Loucy (cell line): ENCODE measurements around the gene BTBD9.

ENCODE experiments used
- H2AFZ ChIP-seq: fragments of 200-600 bp; sonication (generic); 2 replicates; pipeline ENCODE4 v1.6.0; 2016; ENCODE audit warnings: antibody characterized with exemption, mild to moderate bottlenecking, low read length, moderate library complexity
- H3F3A ChIP-seq: fragments of 200-600 bp; 2 replicates; pipeline ENCODE4 v1.6.0; 2016; ENCODE audit warnings: antibody characterized with exemption, low read depth, mild to moderate bottlenecking
- H3K27me3 ChIP-seq: fragments of 200-600 bp; sonication (generic); 2 replicates; pipeline ENCODE4 v1.6.1; 2014; ENCODE audit warnings: low read length, mild to moderate bottlenecking; ENCODE audit not compliant: insufficient read depth, poor library complexity, severe bottlenecking
- H3K36me3 ChIP-seq: fragments of 200-600 bp; sonication (generic); 2 replicates; pipeline ENCODE4 v1.6.1; 2016; ENCODE audit warnings: low read length; ENCODE audit not compliant: insufficient read depth
- H3K4me1 ChIP-seq: fragments of 200-600 bp; sonication (generic); 2 replicates; pipeline ENCODE4 v1.5.1; 2014; ENCODE audit warnings: low read length, mild to moderate bottlenecking; ENCODE audit not compliant: insufficient read depth, poor library complexity, severe bottlenecking
- H3K4me2 ChIP-seq: fragments of 200-600 bp; sonication (generic); 2 replicates; pipeline ENCODE4 v1.6.0; 2014; ENCODE audit warnings: antibody characterized with exemption, low read length, low read depth, mild to moderate bottlenecking; ENCODE audit not compliant: poor library complexity, severe bottlenecking
- H3K4me3 ChIP-seq: fragments of 200-600 bp; sonication (generic); 2 replicates; pipeline ENCODE4 v1.5.1; 2014; ENCODE audit warnings: low read length, mild to moderate bottlenecking, mixed read lengths; ENCODE audit not compliant: poor library complexity, severe bottlenecking
- H3K79me2 ChIP-seq: fragments of 200-600 bp; sonication (generic); 2 replicates; pipeline ENCODE4 v1.6.1; 2014; ENCODE audit warnings: low read length; ENCODE audit not compliant: insufficient read depth
- H3K9ac ChIP-seq: fragments of 200-600 bp; sonication (generic); 2 replicates; pipeline ENCODE4 v1.6.0; 2014; ENCODE audit warnings: mild to moderate bottlenecking, low read depth, low read length, moderate library complexity; ENCODE audit not compliant: poor library complexity, severe bottlenecking
- H3K9me2 ChIP-seq: fragments of 200-600 bp; sonication (generic); replicated peaks from 2 replicates; pipeline ENCODE4 v1.6.1; 2016; ENCODE audit warnings: low read depth, low read length, mixed read lengths
- H3K9me3 ChIP-seq: fragments of 200-600 bp; sonication (generic); 2 replicates; pipeline ENCODE4 v1.6.1; 2014; ENCODE audit warnings: mild to moderate bottlenecking, antibody characterized with exemption, low read length, low read depth; ENCODE audit not compliant: insufficient read depth
- H4K20me1 ChIP-seq: fragments of 200-600 bp; sonication (generic); 2 replicates; pipeline ENCODE4 v1.6.0; 2014; ENCODE audit warnings: antibody characterized with exemption, low read length, mild to moderate bottlenecking; ENCODE audit not compliant: insufficient read depth, poor library complexity, severe bottlenecking
- CTCF ChIP-seq: fragments of 200-600 bp; sonication (generic); conservative IDR thresholded peaks from 2 replicates; pipeline ENCODE4 v1.5.1; 2014; ENCODE audit warnings: mild to moderate bottlenecking, antibody characterized with exemption, low read length
- EZH2phosphoT487 ChIP-seq: fragments of 200-600 bp; IDR thresholded peaks from 2 replicates; pipeline ENCODE4 v1.6.1; 2018; ENCODE audit warnings: antibody characterized with exemption, mild to moderate bottlenecking, moderate library complexity, borderline replicate concordance

The BTBD9 gene

DNA sequence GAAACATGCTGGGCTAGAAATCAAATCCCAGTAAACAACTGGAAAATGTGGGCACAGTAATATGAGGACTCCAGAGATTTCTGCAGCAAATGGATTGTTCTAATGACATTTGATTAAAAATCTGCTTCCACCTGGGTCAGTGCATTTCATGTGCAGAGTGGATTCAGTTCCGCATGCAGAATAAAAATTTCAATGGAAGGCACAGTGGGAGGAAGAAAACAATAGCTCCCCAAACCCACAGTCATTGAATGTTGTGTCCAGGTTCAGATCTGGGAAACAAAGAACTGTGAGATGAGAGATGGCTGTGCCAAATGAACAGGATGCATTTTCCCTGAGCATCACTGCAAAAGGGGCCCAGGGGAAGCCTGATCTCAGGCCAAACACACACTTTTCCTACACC is 403.1 kb downstream of the BTBD9 start:
- Histone ChIP-seq H3K9ac (no peak overlapping the region), H2AFZ (no peak overlapping the region), H4K20me1 (no peaks in the 10 kb centered on the region), H3K4me2 (no peak overlapping the region), H3F3A (no peaks in the 10 kb centered on the region), H3K9me2 (no peaks in the 10 kb centered on the region), H3K4me1 (peaks cover 20% of the 10 kb centered on the region), H3K79me2 (no peaks in the 10 kb centered on the region), H3K27me3 (no peaks in the 10 kb centered on the region), H3K36me3 (no peaks in the 10 kb centered on the region), H3K9me3 (no peaks in the 10 kb centered on the region), H3K4me3 (no peak overlapping the region)
- no peak for TF ChIP-seq EZH2phosphoT487
- no peak for TF ChIP-seq CTCF

DNA sequence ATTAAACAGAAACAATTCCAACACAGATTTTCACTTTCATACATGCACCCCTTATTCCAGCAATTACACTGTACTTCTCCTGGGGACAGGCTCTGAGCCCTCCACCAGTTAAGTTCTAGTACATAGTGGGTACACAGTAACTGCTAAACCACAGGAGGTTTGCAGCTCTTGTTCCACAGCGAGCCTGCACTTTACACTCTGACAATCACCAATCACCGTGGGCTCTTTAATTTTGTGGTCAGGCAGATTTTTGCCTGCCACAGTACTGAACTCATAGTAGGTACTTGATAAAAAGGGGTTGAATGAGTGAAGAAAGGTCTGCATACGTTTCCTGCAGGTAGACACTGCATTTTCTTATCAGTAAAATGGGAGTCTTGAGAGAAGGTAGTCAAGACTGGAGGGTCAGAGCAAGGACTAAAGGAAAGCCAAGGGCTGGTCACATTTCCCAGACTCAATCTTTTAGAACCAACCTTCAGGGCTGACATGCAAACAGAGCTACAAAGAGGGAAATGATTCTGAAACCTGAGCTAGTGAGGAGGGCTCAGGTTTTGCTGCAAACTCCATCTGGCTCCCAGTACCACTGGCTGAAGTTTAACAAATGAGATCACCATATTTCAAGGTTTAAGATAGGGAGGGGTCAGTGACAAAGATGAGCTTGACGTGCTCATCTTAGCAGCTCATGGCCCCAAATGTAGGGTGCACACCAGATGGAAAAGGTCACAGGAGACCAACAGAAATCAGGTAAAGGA is 404.6 kb downstream of the BTBD9 start:
- H4K20me1 ChIP-seq = no peaks in the 10 kb centered on the region
- H3K9me2 ChIP-seq = no peaks in the 10 kb centered on the region
- no peaks in the 10 kb centered on the region for H3F3A ChIP-seq
- TF ChIP-seq CTCF (no peak), EZH2phosphoT487 (no peak)
- no peak overlapping the region for H2AFZ ChIP-seq
- no peak overlapping the region for H3K4me3 ChIP-seq
- H3K4me1 ChIP-seq = peaks cover 20% of the 10 kb centered on the region
- no peak overlapping the region for H3K9ac ChIP-seq
- H3K36me3 ChIP-seq = no peaks in the 10 kb centered on the region
- H3K4me2 ChIP-seq = no peak overlapping the region
- H3K9me3 ChIP-seq = no peaks in the 10 kb centered on the region
- no peaks in the 10 kb centered on the region for H3K27me3 ChIP-seq
- H3K79me2 ChIP-seq = no peaks in the 10 kb centered on the region

- peak; percentile 54 for TF ChIP-seq CTCF
- TF ChIP-seq EZH2phosphoT487 = no peak
- Histone ChIP-seq H4K20me1 (no peaks in the 10 kb centered on the region), H3K9me3 (no peaks in the 10 kb centered on the region), H3F3A (no peaks in the 10 kb centered on the region), H3K9me2 (no peaks in the 10 kb centered on the region), H3K36me3 (no peaks in the 10 kb centered on the region), H2AFZ (no peak overlapping the region), H3K27me3 (no peaks in the 10 kb centered on the region), H3K4me1 (peaks cover 14% of the 10 kb centered on the region), H3K79me2 (no peaks in the 10 kb centered on the region), H3K9ac (no peak overlapping the region), H3K4me3 (no peak overlapping the region), H3K4me2 (no peak overlapping the region)
Measured at GRCh38 chr6:38234141-38234540, 405.6 kb downstream of the BTBD9 start.
